H1 (cell line): ENCODE results near the gene UHMK1. TPM values are rescaled to one million over a fixed set of nuclear protein-coding genes. Genes with fewer than 3 reads are reported as not detected.

Experiments used
- POLR2A ChIP-seq, 2 experiments: IDR thresholded peaks; 1 replicate in 1 of 2; 2 replicates in 1 of 2; pipeline ENCODE4 v1.6.1; 2011; ENCODE audit warnings: low read depth in 2 of 2, low read length in 2 of 2, mild to moderate bottlenecking in 2 of 2; ENCODE audit errors: control extremely low read depth in 1 of 2
- TAF1 ChIP-seq: IDR thresholded peaks from 2 replicates; pipeline ENCODE4 v1.6.1; 2011; ENCODE audit warnings: mild to moderate bottlenecking, low read depth, low read length
- TBP ChIP-seq: IDR thresholded peaks from 2 replicates; pipeline ENCODE4 v1.6.1; 2011; ENCODE audit warnings: low read depth, low read length, improper control_type of control experiment
- YY1 ChIP-seq: IDR thresholded peaks from 2 replicates; pipeline ENCODE4 v1.6.1; 2011; ENCODE audit warnings: low read depth, mild to moderate bottlenecking, low read length
- polyA plus RNA-seq, 7 experiments: library from polyadenylated mRNA; depleted of rRNA in 3 of 7; stranded (reverse) in 5 of 7; unstranded in 2 of 7; fragments of >200 nt in 5 of 7; fragments of 200-250 nt in 2 of 7; gene quantifications; 1 replicate in 5 of 7; 2 replicates in 1 of 7; 4 replicates in 1 of 7; pipeline versions ENCODE4 v1.2.1 to v1.2.3, GENCODE V29; 2011 to 2013; ENCODE audit warnings: missing spikeins in 2 of 7, mixed read lengths in 2 of 7
- total RNA-seq: library from RNA; stranded (reverse); fragmentation: NEBNext Ultra II Directional; extraction: Animal tissue kit (Norgen Biotek cat#: 25700); gene quantifications from 2 replicates; pipeline ENCODE4 v1.2.1, GENCODE V29; 2021
- TF ChIP-seq, protein P1 (sequence below), 3 experiments: IDR thresholded peaks; 1 replicate in 2 of 3; 2 replicates in 1 of 3; pipeline versions ENCODE4 v1.5.1 to v1.6.1; 2011; ENCODE audit warnings: low read length in 3 of 3, mild to moderate bottlenecking in 3 of 3, inconsistent platforms in 2 of 3, low read depth in 1 of 3, moderate library complexity in 1 of 3; ENCODE audit not compliant: insufficient read depth in 1 of 3; ENCODE audit errors: control extremely low read depth in 1 of 3

The UHMK1 gene
- total and polyA plus RNA-seq, 2 of the 8 experiments (the other 6 are each of a cell fraction or from before 2014, with no cell fraction given), result 4.6 to 16.1 TPM

DNA sequence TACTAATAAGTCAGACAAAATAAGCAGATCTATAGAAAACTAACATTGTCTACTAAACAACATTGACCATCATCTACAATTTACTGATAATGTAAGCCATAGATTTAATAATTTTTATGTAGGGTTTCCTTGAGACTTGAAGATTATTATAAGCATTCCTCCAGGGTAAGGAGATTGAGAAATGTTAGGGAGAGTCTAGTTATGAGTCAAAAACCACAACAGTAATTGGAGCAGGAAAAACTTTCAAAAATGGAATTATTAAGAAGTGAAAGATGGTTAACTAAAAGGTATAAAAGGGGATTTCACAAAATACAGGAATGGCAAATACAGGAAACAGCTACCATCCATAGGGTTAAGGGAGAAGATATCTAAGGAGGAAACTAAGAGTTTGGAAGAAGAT lies 12.4 kb upstream of the UHMK1 start (continued):
- TF ChIP-seq, protein P1, sequence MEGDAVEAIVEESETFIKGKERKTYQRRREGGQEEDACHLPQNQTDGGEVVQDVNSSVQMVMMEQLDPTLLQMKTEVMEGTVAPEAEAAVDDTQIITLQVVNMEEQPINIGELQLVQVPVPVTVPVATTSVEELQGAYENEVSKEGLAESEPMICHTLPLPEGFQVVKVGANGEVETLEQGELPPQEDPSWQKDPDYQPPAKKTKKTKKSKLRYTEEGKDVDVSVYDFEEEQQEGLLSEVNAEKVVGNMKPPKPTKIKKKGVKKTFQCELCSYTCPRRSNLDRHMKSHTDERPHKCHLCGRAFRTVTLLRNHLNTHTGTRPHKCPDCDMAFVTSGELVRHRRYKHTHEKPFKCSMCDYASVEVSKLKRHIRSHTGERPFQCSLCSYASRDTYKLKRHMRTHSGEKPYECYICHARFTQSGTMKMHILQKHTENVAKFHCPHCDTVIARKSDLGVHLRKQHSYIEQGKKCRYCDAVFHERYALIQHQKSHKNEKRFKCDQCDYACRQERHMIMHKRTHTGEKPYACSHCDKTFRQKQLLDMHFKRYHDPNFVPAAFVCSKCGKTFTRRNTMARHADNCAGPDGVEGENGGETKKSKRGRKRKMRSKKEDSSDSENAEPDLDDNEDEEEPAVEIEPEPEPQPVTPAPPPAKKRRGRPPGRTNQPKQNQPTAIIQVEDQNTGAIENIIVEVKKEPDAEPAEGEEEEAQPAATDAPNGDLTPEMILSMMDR (IDR thresholded peaks at IDR 0.05; ENCODE audit: control extremely low read depth in 1 of 3, insufficient read depth in 1 of 3, low read depth in 1 of 3, low read length in 3 of 3), result no peak
- no peak for TF ChIP-seq TAF1
- TF ChIP-seq YY1, result no peak
- no peak for TF ChIP-seq TBP
- TF ChIP-seq POLR2A (IDR thresholded peaks at IDR 0.05; ENCODE audit: control extremely low read depth in 1 of 2, low read depth in 2 of 2, low read length in 2 of 2), result no peak
